HG03045 (cell line): ENCODE data around the gene KCNT1.
"Not testable (repeated sequence)": the region's sequence is repeated elsewhere in the genome, so short reads cannot be mapped to it uniquely, and the experiment has no call there.

Experiments used
- ATAC-seq: cut with Tn5 transposase; IDR thresholded peaks from one replicate; pipeline ENCODE4 v1.9.1; 2021; ENCODE audit warnings: mild to moderate bottlenecking, moderate library complexity; ENCODE audit not compliant: unreplicated experiment

KCNT1 gene

DNA sequence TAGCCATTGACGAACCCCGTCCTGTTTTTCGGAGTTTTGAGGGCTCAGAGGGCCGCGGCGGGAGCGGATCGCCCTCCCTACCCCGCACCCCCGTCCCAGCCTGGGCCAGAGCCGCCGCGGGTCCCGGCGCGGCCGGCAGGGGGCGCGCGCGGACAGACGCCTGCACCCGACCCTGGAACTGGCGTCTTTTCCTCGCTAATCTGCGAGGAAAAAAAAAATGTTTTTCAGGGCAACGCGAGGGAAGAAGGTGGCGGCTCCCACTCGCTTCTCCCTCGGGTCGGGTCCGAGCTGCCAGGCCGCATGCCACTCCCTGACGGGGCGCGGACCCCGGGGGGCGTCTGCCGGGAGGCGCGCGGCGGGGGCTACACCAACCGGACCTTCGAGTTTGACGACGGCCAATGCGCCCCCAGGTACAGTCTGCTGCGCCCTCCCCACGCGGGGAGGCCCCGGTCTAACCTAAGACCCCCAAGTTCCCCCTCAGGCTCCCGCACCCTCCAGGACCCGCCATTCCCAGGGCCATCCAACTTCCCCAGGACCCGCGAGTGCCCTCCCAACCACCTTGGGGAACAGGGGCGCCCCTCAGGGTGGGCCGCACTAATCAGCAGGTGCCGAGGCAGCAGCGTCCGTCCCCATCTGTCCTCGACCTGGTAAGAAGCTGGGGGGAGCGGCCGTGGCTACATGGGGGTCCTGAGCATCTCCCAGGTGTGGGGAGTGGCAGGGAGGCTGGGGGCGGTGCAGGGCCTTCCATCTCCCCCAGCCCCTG, at the start of gene KCNT1:
TSS of gene KCNT1 (plus strand) at position 227 of the 763 bp plus-strand sequence. CDS start at position 301, 74 bp downstream.
- ATAC-seq, result no peak

DNA sequence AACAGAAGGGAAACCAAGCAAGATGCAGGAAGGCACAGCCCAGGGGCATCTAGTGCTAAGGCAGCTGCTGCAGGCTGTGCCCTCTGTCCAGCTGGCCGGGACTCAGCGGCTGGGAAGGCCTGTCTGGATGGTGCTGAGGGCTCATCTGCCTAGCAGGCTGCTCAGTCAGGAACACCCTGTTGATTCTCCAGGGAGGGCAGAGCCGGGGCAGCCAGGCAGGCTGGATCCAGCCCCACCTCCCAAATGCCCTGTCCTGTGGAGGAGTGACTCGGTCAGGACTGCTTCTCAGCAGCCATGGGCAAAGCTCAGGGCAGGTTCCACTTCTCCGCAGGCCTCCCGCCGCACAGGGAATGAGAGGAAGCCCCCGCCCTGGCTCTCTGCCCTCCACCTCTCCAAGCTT, 46.7 kb upstream of the KCNT1 start:
- ATAC-seq, result no peak

DNA sequence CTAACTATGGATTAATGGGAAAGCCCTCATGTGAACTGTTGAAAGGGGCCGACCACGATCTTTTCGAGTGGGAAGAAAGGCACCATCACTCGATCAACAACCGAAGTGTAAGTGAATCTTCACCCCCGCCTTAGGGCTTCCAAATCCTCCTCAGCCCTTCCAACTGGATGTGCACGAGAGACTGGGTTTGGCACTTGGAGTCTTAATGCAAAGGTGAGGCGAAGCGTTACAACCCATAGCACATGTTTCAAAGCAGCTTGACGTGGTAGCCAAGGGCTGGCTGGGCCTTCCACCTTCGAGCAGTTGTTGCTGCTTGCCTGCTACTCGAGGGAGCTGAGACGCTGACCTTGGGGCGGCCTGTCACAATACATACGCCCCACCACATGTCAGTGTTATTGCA, 44.6 kb upstream of the KCNT1 start:
- no peak for ATAC-seq

DNA sequence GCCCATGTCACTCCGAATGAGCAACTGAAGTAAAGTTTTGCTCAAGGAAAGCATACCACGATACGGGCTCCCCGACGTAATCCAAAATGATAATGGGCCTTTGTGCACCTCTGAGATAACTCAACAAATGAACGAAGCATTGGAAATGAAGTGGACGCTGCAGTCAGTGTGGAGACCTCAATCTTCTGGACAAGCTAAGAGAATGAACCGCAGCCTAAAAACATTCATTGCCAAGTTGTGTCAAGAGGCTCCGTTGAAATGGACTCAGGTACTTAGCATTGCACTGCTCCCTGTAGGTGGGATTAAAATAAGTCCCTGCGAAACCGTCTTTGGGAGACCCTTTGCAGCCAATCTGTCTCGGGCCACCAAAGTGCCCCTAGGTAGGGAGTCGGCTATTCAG, 42.7 kb upstream of the KCNT1 start:
- ATAC-seq, result no peak

DNA sequence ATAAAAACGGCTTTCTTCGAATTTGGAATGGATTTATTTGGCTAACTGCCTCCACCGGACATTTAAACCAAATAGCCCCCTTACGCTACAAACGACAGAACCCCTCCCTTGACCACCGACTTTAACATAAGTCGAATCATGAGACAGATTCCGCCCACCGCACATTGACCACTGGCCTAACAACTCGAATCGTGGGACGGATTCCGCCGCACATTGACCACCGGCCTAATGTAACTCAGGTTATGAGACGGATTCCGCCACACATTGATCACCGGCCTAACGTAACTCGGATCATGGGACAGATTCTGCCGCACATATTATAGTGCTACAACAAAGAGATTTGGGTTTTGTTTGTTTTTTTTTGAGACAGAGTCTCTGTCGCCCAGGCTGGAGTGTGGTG, 41.6 kb upstream of the KCNT1 start:
- ATAC-seq, result no peak

DNA sequence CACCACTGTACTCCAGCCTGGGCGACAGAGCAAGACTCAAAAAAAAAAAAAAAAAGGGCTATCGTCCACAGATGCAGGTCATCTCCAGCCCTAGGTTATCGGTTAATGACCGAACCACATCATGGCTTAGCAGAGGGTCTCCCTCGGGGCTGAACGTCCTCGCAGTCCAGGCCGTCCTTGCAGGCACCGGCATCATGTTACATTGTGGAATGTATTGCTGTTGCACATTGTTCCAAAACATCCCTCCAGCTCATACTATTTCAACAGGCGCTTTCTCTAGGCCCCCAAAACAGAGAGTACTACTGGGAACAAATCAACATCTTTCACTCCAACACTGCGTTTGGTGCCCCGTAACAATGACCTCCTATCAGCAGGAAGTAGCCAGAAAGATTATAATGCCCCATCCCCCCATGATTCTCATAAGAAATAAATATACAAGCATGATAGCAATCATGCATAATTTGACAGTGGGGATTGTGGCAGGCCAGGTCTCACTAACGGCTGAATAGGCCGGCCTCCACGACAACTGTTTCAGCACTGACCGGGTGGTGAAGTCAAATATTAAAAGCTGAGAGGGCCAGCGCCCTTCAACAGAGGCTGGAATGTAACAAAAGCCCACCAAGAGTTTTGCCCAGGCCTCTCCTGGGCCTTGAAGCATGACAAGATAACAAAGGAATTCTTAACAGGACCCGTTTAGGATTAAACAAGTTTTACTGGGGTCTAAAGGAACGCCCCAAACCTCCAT, 40.0 kb upstream of the KCNT1 start:
- no peak for ATAC-seq

DNA sequence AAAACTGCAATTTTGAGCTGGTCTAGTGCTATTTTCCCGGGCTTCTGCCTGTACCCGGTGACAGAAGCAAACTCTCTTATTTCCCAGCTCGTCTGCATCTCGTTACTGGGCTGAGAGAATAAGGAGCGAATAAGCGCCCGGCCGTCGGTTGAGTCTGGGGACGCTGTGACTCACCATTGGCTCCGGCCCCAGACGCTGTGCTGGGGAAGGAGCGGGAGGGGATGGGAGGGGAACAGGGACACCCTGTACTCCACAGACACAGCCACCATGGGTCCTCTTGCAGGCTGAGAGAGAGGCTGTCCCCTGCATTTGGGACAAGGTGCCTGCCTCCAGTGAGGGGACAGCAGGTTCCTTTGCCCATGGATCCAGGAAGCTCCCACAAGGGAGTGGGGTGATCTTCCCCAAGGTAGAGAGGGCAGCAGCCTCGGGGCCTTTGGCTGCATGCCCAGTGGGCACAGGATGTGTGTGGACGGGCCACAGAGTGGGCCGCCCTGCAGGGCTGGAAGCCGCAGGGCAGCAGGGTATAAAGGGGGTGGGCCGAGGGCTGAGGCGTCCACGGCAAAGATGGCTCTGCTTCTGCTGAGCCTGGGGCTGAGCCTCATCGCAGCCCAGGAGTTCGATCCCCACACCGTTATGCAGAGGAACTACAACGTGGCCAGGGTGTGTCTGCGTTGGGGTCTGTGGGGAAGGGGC, 39.1 kb upstream of the KCNT1 start, which contains the start of gene LCN9:
TSS of gene LCN9 (plus strand) at position 552 of the 693 bp plus-strand sequence. CDS start at position 565, 13 bp downstream.
- no peak for ATAC-seq

DNA sequence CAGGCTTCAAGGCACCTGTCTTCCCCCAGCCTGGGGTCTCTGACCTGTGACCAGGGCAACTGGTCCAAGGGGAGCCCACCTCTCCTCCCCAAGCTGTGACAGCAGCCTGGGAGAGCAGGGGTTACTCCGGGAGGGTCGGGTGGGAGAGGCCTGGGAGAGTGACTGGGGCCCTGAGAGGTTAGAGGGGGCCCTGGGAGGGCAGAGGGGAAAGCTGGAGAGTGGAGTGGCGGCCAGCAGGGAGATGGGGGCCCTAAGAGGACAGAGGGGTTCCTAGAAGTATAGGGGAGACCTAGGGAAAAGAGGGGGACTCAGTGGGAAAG, 38.6 kb upstream of the KCNT1 start:
- no peak for ATAC-seq

DNA sequence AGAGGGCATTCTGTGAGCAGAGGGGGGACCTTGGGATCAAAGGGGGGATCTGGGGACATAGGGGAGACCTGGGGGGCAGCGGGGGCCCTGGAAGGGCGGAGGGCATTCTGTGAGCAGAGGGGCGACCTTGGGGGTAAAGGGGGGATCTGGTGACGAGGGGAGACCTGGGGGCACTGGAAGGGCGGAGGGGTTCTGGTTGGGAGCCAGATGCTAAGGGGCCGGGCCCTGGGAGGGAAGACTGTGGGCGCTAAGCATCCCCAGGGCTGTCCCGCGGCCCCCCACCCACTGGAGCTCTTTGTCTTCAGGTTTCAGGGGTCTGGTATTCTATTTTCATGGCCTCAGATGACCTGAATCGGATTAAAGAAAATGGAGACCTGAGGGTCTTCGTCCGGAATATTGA, 38.1 kb upstream of the KCNT1 start:
- ATAC-seq, result no peak

DNA sequence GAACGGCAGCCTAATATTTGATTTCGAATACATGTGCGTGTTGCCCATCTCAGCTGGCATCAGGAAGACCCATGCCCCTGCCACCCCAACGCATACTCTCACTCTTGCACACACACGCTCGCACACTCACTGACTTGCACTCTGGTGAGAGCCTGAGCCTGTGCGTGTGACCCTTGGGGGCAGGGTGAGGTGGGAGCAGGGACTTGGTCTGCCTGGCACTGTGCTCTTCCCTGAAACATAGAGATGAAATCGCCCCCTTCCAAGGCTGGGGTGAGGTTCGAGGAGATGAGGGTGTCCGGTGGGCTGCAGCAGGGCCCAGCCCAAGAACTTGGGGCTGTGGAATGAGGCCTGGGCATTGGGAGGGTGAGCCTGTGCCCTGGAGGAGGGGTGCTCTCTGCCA, 37.7 kb upstream of the KCNT1 start:
- no peak for ATAC-seq

DNA sequence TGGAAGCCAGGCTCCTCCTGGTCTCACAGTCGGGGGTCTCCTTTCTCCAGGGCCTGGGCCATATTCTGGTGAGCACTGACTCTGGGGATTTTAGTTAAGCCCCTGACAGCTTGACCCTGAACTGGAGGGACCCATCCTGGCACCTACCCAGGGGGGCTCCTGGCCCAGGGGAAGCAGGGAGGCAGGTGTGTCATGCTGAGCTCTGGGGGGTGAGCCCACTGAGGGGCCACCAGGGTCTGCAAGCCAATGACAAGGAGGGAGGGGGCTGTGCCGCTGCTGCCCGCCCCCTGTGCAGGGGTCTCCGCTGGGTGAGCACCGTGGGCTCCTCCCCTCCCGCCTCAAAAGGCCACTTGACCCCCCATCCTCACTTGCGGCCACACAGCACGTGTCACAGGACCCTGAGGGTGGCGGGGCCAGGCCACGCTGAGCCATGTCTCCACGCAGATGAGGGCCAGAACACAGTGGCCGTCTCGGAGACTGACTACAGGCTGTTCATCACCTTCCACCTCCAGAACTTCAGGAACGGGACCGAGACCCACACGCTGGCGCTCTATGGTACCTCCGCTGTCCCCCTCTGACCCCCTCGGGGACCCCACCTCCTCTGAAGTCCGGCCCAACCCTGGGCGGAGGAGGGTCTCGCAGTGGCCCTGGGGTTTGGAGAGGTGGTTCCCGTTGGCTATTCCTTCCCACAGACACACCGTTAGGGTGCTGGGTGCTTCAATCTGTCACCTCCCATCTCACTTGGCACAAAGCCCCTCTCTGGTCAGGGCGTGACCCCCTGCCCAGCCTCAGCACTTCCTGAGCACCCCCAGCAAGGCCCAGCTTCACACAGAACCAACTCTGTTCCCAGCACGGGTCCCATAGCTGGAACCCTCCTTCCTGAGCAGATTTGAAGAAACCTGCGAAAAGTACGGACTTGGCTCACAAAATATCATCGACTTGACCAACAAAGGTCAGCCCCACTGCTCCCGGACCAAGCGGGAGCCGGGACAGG, 36.9 kb upstream of the KCNT1 start:
- no peak for ATAC-seq

DNA sequence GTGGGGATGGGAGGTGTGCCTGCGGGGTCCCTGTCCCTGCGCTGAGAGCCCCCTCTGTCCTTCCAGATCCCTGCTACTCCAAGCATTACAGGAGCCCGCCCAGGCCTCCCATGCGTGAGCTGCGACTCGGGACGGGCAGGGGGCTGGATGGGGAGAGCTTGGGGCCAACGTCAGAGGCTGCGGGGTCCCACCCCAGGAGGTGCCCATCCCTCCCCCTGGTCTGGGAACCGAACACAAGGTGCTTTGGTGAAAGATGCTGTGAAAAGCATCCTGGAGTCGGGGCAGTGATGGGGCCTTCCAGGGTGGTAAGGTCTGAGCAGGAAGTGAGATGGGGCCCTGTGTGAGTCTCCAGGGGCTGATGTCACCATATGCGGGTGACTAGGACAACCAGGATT, 36.2 kb upstream of the KCNT1 start:
- no peak for ATAC-seq

DNA sequence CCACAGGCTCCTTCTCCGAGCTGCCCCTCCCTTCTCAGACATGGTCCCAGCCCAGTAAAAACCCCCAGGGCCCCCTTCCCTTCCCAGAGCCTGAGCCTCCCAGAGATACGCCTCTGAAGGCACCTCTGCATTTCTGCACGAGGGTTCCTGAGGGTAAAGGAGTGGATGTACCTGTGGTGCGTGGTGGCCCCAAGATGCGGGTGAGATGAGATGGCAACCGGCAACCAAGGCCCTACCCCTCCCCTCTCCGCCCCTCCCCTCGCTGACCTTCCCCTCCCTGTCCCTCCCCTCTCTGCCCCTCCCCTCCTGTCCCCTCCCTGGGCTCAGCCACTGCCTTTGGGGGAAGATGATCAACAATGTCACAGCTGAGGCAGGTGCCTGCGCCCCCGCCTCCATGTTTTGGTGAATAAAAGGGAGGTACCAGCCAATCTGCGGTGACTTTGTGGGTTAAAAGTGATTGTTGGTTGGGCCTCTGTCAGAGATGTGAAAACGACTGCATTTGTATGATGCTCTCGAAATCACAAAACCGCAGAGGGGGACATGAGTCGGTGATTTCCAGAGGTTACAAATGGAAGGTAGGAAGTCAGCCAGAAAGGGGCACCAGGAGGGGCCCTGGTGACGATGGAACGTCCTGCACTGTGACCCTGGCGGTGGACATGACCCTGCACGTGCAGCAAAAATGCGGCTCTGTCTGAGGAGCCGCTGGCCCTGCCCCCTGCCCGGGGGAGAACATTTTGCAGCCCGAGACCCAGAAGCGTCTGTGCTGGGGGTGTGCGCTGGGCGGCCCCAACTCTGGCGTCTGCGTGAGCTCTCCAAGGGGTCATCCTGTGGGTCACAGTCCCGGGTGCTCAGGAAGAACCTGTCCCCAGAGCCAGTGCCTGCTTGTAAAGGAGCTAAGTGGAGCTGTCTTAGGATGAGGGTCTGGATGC, 35.2 kb upstream of the KCNT1 start:
- ATAC-seq, result no peak

DNA sequence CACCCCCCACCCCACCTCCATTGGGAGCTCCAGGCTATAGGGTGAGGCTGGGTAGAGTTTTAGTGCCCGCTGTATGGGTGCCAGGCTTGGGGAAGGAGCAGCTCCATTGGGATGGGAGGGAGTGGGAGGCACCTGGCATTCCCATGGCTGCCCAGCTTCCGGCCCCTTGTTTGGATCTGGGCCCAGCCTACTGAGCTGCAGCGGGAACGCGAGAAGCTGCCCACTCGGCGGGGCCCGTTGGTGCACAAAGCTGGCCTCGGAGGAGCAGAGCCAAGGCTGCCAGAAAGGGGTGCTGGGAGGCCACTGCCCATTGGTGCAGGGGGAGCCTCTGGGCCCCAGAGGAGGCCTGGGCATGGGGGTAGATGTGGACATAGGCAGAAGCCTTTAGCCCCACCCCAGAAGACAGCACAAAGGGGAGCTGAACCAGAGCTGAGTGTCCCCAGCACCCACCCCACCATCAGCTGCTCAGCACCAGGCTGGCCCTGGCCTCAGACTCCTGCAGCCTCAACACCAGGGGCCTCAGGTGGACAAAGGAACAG, 34.5 kb upstream of the KCNT1 start:
- no peak for ATAC-seq

DNA sequence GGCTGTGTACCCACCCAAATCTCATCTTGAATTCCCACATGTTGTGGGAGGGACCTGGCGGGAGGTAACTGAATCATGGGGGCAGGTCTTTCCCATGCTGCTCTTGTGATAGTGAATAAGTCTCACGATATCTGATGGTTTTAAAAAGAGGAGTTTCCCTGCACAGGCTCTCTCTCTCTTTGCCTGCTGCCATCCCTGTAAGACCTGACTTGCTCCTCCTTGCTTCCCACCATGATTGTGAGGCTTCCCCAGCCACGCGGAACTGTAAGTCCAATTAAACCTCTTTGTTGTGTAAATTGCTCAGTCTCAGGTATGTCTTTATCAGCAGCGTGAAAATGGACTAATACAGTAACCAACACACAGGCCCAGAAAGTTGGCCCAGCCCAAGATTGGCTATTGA, 33.0 kb upstream of the KCNT1 start:
- ATAC-seq, result not testable (repeated sequence)

DNA sequence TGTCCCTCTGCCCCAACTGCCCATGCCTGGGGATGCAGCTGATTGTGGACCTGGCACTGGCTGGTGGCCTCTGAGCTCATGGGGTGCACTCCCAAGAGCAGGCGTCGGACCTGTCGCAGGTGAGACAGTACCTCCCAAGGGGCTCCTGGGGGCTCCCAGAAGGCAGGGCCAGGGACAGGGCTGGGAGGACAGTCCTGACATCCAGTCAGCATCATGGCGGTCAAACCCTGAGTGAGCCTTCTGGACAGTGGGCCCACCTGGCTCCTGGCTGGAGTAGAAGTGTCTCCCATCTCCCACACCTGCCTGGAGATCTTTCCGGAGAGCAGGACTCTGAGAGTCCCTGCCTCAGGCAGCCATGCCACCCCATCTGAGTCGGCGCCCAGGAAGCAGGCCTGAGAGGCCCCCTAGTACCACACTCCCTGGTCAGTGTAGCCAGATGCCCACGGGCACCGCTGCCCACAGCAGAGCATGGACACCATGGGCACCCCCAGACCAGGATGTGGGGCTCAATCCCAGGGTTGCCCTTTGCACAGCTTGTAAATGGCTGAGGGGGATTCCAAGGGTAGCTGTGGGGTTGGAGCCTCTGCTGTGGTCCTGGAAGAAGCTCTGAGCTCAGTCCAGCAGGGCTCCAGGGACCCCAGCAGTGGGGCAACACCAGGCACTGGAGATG, 32.2 kb upstream of the KCNT1 start:
- no peak for ATAC-seq

DNA sequence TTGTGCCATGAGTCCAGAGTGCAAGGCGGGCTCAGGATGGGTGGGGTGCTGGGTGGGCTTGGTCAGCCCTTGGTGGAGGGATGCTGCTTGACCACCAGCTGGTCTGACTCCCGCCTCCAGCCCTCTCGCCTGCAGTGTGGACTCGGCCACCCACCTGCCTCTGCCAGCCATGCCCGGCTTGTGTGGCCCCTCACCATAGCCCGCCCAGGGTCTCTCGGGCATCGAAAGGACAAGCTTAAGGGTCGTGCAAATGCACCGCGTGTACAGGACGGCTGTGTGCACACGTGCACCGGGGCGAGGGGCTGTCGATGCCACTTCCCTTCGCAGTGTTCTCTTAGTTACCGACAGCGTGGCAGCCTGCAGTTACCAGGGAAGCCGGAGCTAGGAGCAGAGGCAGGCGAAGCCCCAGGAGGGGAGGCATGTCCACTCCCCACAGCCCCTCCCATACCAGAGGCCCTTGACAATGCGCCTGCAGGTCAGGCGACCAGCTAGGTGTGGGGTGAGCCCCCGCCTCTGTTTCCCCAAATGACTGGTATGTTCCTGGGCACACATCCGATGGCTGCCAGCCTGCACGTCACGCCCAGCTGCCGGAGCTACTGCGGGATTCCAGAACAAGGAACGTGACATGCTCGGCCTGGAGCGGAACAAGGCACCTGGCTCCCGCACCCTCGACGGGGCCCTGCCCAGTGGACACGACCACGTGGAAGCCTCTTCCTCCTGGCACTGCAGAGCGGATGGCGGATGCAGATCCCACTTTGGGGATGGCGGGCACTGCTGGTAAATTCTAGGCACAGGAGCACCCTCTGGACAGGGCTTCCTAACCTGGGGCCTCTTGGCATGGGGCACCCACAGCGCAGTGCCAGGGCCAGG, 31.0 kb upstream of the KCNT1 start:
- ATAC-seq, result no peak

DNA sequence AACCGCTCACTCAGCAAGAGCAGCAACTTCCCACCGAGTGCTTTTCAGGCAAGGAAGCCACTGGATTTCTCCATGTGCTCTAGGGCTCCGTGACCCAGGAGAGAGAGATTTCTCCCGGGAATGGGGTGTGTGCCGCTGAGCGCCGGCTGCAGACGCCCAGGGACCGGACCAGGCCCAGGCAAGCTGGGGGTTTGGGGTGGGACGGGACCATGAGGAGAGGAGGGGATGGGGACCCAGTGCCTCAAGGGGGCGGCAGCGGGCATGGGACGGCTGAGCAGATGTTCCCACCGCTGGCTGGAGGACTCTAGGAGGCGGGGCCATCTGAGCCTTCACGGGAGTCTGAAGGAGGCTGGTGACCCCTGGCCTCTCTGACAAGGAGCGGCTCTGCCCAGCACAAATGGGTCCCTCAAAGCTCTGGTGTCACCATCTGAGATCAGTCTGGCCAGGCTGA, 30.4 kb upstream of the KCNT1 start:
- no peak for ATAC-seq
